Measurements from ENCODE around the gene UBL7. TPM values are rescaled to one million over a fixed set of nuclear protein-coding genes. Genes with fewer than 3 reads are reported as not detected.

UBL7 gene
- total and polyA plus RNA-seq, 2 of the 8 experiments (the other 6 are each of a cell fraction or from before 2014, with no cell fraction given): 71.5 to 183 TPM

- Histone ChIP-seq H3K18ac (ENCODE audit: extremely low read depth, low read length) (no peak overlapping the region), H3K4me1 (replicated peaks in 1 of 4; ENCODE audit: control insufficient read depth in 3 of 4, insufficient read depth in 4 of 4, low read length in 3 of 4) (peaks cover 0 to 14% (median 11%) of the 10 kb centered on the region in 4 experiments; a peak in 5 of 7 replicates), H2BK15ac (ENCODE audit: low read length) (0 out of 2 replicates have a peak overlapping the region, but pooled peaks have one; percentile 46), H4K8ac (ENCODE audit: extremely low read depth, insufficient read depth, low read length) (peak overlapping the region; percentile 36; the same call in 1 of the 2 replicates), H3K23me2 (ENCODE audit: low read depth, low read length) (no peaks in the 10 kb centered on the region), H3K56ac (replicated peaks; ENCODE audit: insufficient read length, low read depth, low read length) (no peak overlapping the region), H3K27ac (ENCODE audit: low read depth, low read length) (no peak overlapping the region), H3K4me2 (ENCODE audit: insufficient read depth in 1 of 2, low read depth in 2 of 2, low read length in 2 of 2) (no peak overlapping the region), H3K14ac (ENCODE audit: insufficient read length) (no peak overlapping the region), H3K79me2 (ENCODE audit: control insufficient read depth in 1 of 2, insufficient read depth in 2 of 2, low read length in 2 of 2) (no peaks in the 10 kb centered on the region), H2AFZ (ENCODE audit: low read length) (no peak overlapping the region), H3K9ac (replicated peaks in 1 of 4; ENCODE audit: extremely low read depth in 1 of 4, low read depth in 3 of 4, low read length in 3 of 4) (no peak overlapping the region), H3K4me3 (ENCODE audit: extremely low read depth in 1 of 4, insufficient read depth in 2 of 4, low read depth in 3 of 4, low read length in 4 of 4) (no peak overlapping the region), H4K20me1 (replicated peaks in 1 of 2; ENCODE audit: control insufficient read depth in 1 of 2, insufficient read depth in 2 of 2, low read length in 2 of 2) (no peaks in the 10 kb centered on the region), H3K79me1 (ENCODE audit: low read depth, low read length) (no peaks in the 10 kb centered on the region), H3K23ac (ENCODE audit: insufficient read length) (no peak overlapping the region), H3K36me3 (ENCODE audit: control insufficient read depth in 2 of 4, insufficient read depth in 4 of 4, low read length in 3 of 4) (no peaks in the 10 kb centered on the region), H4K5ac (ENCODE audit: insufficient read length, low read depth, low read length) (no peak overlapping the region), H4K91ac (replicated peaks; ENCODE audit: insufficient read length, low read length) (no peak overlapping the region), H2BK120ac (replicated peaks; ENCODE audit: low read depth, low read length) (no peak overlapping the region), H3K27me3 (replicated peaks in 1 of 4; ENCODE audit: control insufficient read depth in 3 of 4, extremely low read depth in 1 of 4, insufficient read depth in 3 of 4, low read length in 3 of 4) (no peaks in the 10 kb centered on the region; a peak in 2 of 7 replicates), H3K9me3 (ENCODE audit: insufficient read depth in 2 of 2, low read depth in 1 of 2, low read length in 1 of 2) (no peaks in the 10 kb centered on the region), H3K4ac (replicated peaks; ENCODE audit: insufficient read length, low read depth, low read length) (no peak overlapping the region), H2BK12ac (ENCODE audit: low read depth, low read length) (peak overlapping the region; percentile 68; the same call in 1 of the 2 replicates), H2BK20ac (ENCODE audit: low read length) (no peak overlapping the region), H2AK5ac (ENCODE audit: low read depth, low read length) (no peak overlapping the region), H2BK5ac (ENCODE audit: low read depth, low read length) (0 out of 2 replicates have a peak overlapping the region, but pooled peaks have one; percentile 35)
- 98% methylated on average over 10 of the region's 10 CpGs; no CpG with 5 or more reads in 1 of the 2 experiments for WGBS, 2 experiments (ENCODE audit: extremely low coverage in 1 of 2, insufficient coverage in 1 of 2, insufficient read length in 1 of 2, insufficient replicate concordance in 2 of 2, low coverage in 1 of 2, low lambda C conversion rate in 2 of 2, missing lambda C conversion rate in 1 of 2)
- ChIA-PET POLR2A (ENCODE audit: partially characterized antibody) (interaction anchor here (1.0 to 1.4 kb wide), 3 partner anchors 17 to 58 kb away, joined by 3 to 4 read pairs (median 3); partner anchors contain the start of gene UBL7), CTCF (ENCODE audit: partially characterized antibody) (interaction anchor here (0.9 to 5.5 kb wide), 10 partner anchors 10 to 57 kb away, joined by 3 to 48 read pairs (median 6); partner anchors contain the start of gene SEMA7A)
- DNase-seq (ENCODE audit: low read depth in 1 of 2, low spot score in 2 of 2) (no peak), FAIRE-seq (no peak)
- TF ChIP-seq JUND (IDR thresholded peaks at IDR 0.05; ENCODE audit: low read length): no peak
- no peak for TF ChIP-seq POU5F1 (IDR thresholded peaks at IDR 0.05; ENCODE audit: low read depth, low read length)
- no peak for TF ChIP-seq SP1 (IDR thresholded peaks at IDR 0.05; ENCODE audit: low read depth, low read length)
- TF ChIP-seq RNF2 (IDR thresholded peaks at IDR 0.05; ENCODE audit: borderline replicate concordance, low read depth, low read length, missing control alignments, poor library complexity, severe bottlenecking): no peak
- TF ChIP-seq CHD1 (IDR thresholded peaks at IDR 0.05; ENCODE audit: low read depth, low read length): no peak
- TF ChIP-seq KDM5A (IDR thresholded peaks at IDR 0.05; ENCODE audit: low read length): no peak
- TF ChIP-seq CBX5 (IDR thresholded peaks at IDR 0.05; ENCODE audit: low read depth, low read length): no peak
Observed at GRCh38 chr15:74403588-74403919, 57.4 kb downstream of the UBL7 start.

All from H1 (cell line).